ENCODE data around the gene THOP1. TPM values are rescaled to one million over a fixed set of nuclear protein-coding genes. Genes with fewer than 3 reads are reported as not detected.

Gene THOP1
- total RNA-seq, 1 experiment from 2014 or later, result 221 TPM

- Histone ChIP-seq H3K36me3 (ENCODE audit: low read depth, low read length) (no peaks in the 10 kb centered on the region), H3K27ac (ENCODE audit: low read length) (no peak overlapping the region), H3K9me3 (ENCODE audit: low read length) (no peaks in the 10 kb centered on the region), H3K79me2 (ENCODE audit: low read length) (peaks cover 88% of the 10 kb centered on the region), H3F3A (ENCODE audit: low read length, unreplicated experiment) (no peaks in the 10 kb centered on the region), H4K20me1 (ENCODE audit: low read length) (peaks cover 13% of the 10 kb centered on the region; the same call in 1 of the 2 replicates), H3K4me1 (ENCODE audit: insufficient read depth, low read length) (no peaks in the 10 kb centered on the region), H3K9me2 (replicated peaks; ENCODE audit: low read length) (no peaks in the 10 kb centered on the region), H3K27me3 (ENCODE audit: low read length) (no peaks in the 10 kb centered on the region), H3K4me2 (ENCODE audit: low read length) (no peak overlapping the region), H3K4me3 (ENCODE audit: low read length) (no peak overlapping the region), H3K9ac (ENCODE audit: low read length) (no peak overlapping the region), H2AFZ (ENCODE audit: low read length) (no peak overlapping the region)
- TF ChIP-seq CTCF (conservative IDR thresholded peaks at IDR 0.05; ENCODE audit: low read depth, low read length), result no peak
- TF ChIP-seq EZH2phosphoT487 (IDR thresholded peaks at IDR 0.05; ENCODE audit: borderline replicate concordance, low read length), result no peak
- no peak for TF ChIP-seq EZH2 (IDR thresholded peaks at IDR 0.05; ENCODE audit: low read length, unreplicated experiment)
- POLR2A ChIA-PET (ENCODE audit: unreplicated experiment), result no interaction called here
- ATAC-seq (no peak), DNase-seq (no peak)
- intact Hi-C loops (cut with micrococcal nuclease), result no loop called here
- CTCF ChIA-PET, result no interaction called here
- no TSS peak for BruUV-seq (replicated peaks)
Observed at GRCh38 chr19:2774953-2775555, 10.2 kb upstream of the THOP1 start.

- Histone ChIP-seq H3K79me2 (ENCODE audit: low read length) (peaks cover 88% of the 10 kb centered on the region), H4K20me1 (ENCODE audit: low read length) (peaks cover 19% of the 10 kb centered on the region; the same call in 1 of the 2 replicates), H3K27me3 (ENCODE audit: low read length) (no peaks in the 10 kb centered on the region), H3K36me3 (ENCODE audit: low read depth, low read length) (no peaks in the 10 kb centered on the region), H3K27ac (ENCODE audit: low read length) (no peak overlapping the region), H3F3A (ENCODE audit: low read length, unreplicated experiment) (no peaks in the 10 kb centered on the region), H3K9ac (ENCODE audit: low read length) (no peak overlapping the region), H3K4me2 (ENCODE audit: low read length) (no peak overlapping the region), H3K4me1 (ENCODE audit: insufficient read depth, low read length) (no peaks in the 10 kb centered on the region), H2AFZ (ENCODE audit: low read length) (no peak overlapping the region), H3K9me2 (replicated peaks; ENCODE audit: low read length) (no peaks in the 10 kb centered on the region), H3K9me3 (ENCODE audit: low read length) (no peaks in the 10 kb centered on the region), H3K4me3 (ENCODE audit: low read length) (no peak overlapping the region)
- ChIA-PET CTCF (no interaction called here), POLR2A (ENCODE audit: unreplicated experiment) (no interaction called here)
- ATAC-seq, result no peak
- BruUV-seq (replicated peaks), result no TSS peak
- intact Hi-C loops (cut with micrococcal nuclease), result no loop called here
- no peak for DNase-seq
- no peak for TF ChIP-seq EZH2phosphoT487 (IDR thresholded peaks at IDR 0.05; ENCODE audit: borderline replicate concordance, low read length)
- TF ChIP-seq CTCF (conservative IDR thresholded peaks at IDR 0.05; ENCODE audit: low read depth, low read length), result no peak
- TF ChIP-seq EZH2 (IDR thresholded peaks at IDR 0.05; ENCODE audit: low read length, unreplicated experiment), result no peak
Observed at GRCh38 chr19:2775556-2776430, 9.5 kb upstream of the THOP1 start.
